ENCODE data around the gene ELAVL2.

Gene ELAVL2

GRCh38 chr9:23821375-23822181, 4.5 kb downstream of the ELAVL2 start:
- no peak for DNase-seq

GRCh38 chr9:23820451-23821374, 5.3 kb downstream of the ELAVL2 start:
- DNase-seq = no peak

- DNase-seq = no peak
Observed at GRCh38 chr9:23819403-23819802, 6.6 kb downstream of the ELAVL2 start.

GRCh38 chr9:23814243-23814642, 11.8 kb downstream of the ELAVL2 start:
- DNase-seq = no peak

- DNase-seq = no peak
Observed at GRCh38 chr9:23812673-23813072, 13.4 kb downstream of the ELAVL2 start.

- no peak for DNase-seq
Observed at GRCh38 chr9:23811633-23812032, 14.4 kb downstream of the ELAVL2 start.

- no peak for DNase-seq
Observed at GRCh38 chr9:23803216-23803615, 22.8 kb downstream of the ELAVL2 start.

GRCh38 chr9:23801523-23801922, 24.5 kb downstream of the ELAVL2 start:
- no peak for DNase-seq

GRCh38 chr9:23799521-23799920, 26.5 kb downstream of the ELAVL2 start:
- DNase-seq = no peak

- DNase-seq = no peak
Observed at GRCh38 chr9:23798325-23798724, 27.7 kb downstream of the ELAVL2 start.

GRCh38 chr9:23796209-23796608, 29.8 kb downstream of the ELAVL2 start:
- no peak for DNase-seq

GRCh38 chr9:23790351-23791260, 35.4 kb downstream of the ELAVL2 start:
- no peak for DNase-seq

GRCh38 chr9:23789529-23790254, 36.3 kb downstream of the ELAVL2 start:
- DNase-seq = no peak

- DNase-seq = no peak
Observed at GRCh38 chr9:23784962-23785361, 41.1 kb downstream of the ELAVL2 start.

GRCh38 chr9:23783509-23783908, 42.5 kb downstream of the ELAVL2 start:
- no peak for DNase-seq

- DNase-seq = no peak
Observed at GRCh38 chr9:23779220-23779619, 46.8 kb downstream of the ELAVL2 start.

- DNase-seq = no peak
Observed at GRCh38 chr9:23777328-23777727, 48.7 kb downstream of the ELAVL2 start.

GRCh38 chr9:23775549-23775948, 50.5 kb downstream of the ELAVL2 start:
- DNase-seq = no peak

GRCh38 chr9:23774266-23774665, 51.8 kb downstream of the ELAVL2 start:
- no peak for DNase-seq

GRCh38 chr9:23772385-23772783, 53.7 kb downstream of the ELAVL2 start:
- DNase-seq = no peak

- DNase-seq = no peak
Observed at GRCh38 chr9:23771746-23772384, 54.2 kb downstream of the ELAVL2 start.
